Motor neuron (in vitro differentiated cells): Measurements from ENCODE around the gene TMEM63A. TPM values are rescaled to one million over a fixed set of nuclear protein-coding genes. Genes with fewer than 3 reads are reported as not detected.

Source experiments
- total RNA-seq, 8 experiments: library from RNA; unstranded; fragments of 300-600 nt; gene quantifications; 2 replicates each; pipeline versions ENCODE4 v1.2.3 to v1.2.4, GENCODE V29; 2022

The TMEM63A gene
- total RNA-seq, 8 experiments from 2014 or later = 2.5 to 43.5 (median 9.1) TPM

Other genes starting within 250 kb of the TMEM63A start
- gene ENAH, start 229.3 kb downstream of the TMEM63A start, total RNA-seq = 100 to 1,000 TPM in 2 of 8 experiments, 10 to 100 TPM in 6; 11.1 to 172 (median 64.9) TPM
- 100 to 1,000 TPM; 137 to 674 (median 404) TPM for gene SRP9, start 104.6 kb downstream of the TMEM63A start, total RNA-seq
- 10 to 100 TPM in 5 of 8 experiments, 1 to 10 TPM in 3; 8.1 to 56.2 (median 12.2) TPM for gene EPHX1, start 72.3 kb downstream of the TMEM63A start, total RNA-seq
- 1 to 10 TPM in 1 of 8 experiments, under 1 TPM in 5, not detected in 2; 0.31 to 1.4 (median 0.83) TPM for gene LEFTY1, start 6.8 kb upstream of the TMEM63A start, total RNA-seq
- gene PYCR2, start 41.9 kb upstream of the TMEM63A start, total RNA-seq = 10 to 100 TPM; 51.3 to 92.2 (median 65.1) TPM
- 10 to 100 TPM in 1 of 8 experiments, 1 to 10 TPM in 1, under 1 TPM in 5, not detected in 1; 0.13 to 36.6 (median 0.63) TPM for gene LEFTY2, start 58.8 kb upstream of the TMEM63A start, total RNA-seq
- 10 to 100 TPM; 21.7 to 30.9 (median 27.4) TPM for gene SDE2, start 117.0 kb upstream of the TMEM63A start, total RNA-seq
- 1,000 to 10,000 TPM in 4 of 8 experiments, 100 to 1,000 TPM in 4; 306 to 1,867 (median 1,051) TPM for gene H3-3A, start 180.3 kb upstream of the TMEM63A start, total RNA-seq